ENCODE results near the gene STAG1. TPM values are rescaled to one million over a fixed set of nuclear protein-coding genes. Genes with fewer than 3 reads are reported as not detected.

The STAG1 gene
- total and polyA plus RNA-seq, 2 donors (not counting 1 experiment from before 2014, with no cell fraction given), result 23.2 to 38.6 TPM

GRCh38 chr3:136444581-136444980, 307.6 kb downstream of the STAG1 start:
- Histone ChIP-seq H3K27me3 (ENCODE audit: control insufficient read depth, insufficient read depth, low read length) (no peaks in the 10 kb centered on the region), H3K79me2 (ENCODE audit: control insufficient read depth, insufficient read depth, low read length) (no peaks in the 10 kb centered on the region), H3K4me3 (replicated peaks in 1 of 4; ENCODE audit: control extremely low read depth in 1 of 4, insufficient read depth in 1 of 4, low read depth in 3 of 4, low read length in 4 of 4) (no peak overlapping the region), H3K4me2 (ENCODE audit: extremely low read depth, insufficient read depth, low read length) (no peak overlapping the region), H3K36me3 (ENCODE audit: control insufficient read depth, insufficient read depth, low read length) (no peaks in the 10 kb centered on the region), H3K9ac (ENCODE audit: insufficient read depth, low read length) (no peak overlapping the region), H3K9me3 (ENCODE audit: control insufficient read depth, insufficient read depth, low read depth, low read length) (no peaks in the 10 kb centered on the region), H3K27ac (ENCODE audit: insufficient read depth, low read length) (no peak overlapping the region), H3K4me1 (ENCODE audit: control insufficient read depth, extremely low read depth, insufficient read depth, low read length) (no peaks in the 10 kb centered on the region), H4K20me1 (ENCODE audit: control insufficient read depth, extremely low read depth, insufficient read depth, low read length) (no peaks in the 10 kb centered on the region), H2AFZ (ENCODE audit: low read length) (no peak overlapping the region)
- TF ChIP-seq, protein P1, sequence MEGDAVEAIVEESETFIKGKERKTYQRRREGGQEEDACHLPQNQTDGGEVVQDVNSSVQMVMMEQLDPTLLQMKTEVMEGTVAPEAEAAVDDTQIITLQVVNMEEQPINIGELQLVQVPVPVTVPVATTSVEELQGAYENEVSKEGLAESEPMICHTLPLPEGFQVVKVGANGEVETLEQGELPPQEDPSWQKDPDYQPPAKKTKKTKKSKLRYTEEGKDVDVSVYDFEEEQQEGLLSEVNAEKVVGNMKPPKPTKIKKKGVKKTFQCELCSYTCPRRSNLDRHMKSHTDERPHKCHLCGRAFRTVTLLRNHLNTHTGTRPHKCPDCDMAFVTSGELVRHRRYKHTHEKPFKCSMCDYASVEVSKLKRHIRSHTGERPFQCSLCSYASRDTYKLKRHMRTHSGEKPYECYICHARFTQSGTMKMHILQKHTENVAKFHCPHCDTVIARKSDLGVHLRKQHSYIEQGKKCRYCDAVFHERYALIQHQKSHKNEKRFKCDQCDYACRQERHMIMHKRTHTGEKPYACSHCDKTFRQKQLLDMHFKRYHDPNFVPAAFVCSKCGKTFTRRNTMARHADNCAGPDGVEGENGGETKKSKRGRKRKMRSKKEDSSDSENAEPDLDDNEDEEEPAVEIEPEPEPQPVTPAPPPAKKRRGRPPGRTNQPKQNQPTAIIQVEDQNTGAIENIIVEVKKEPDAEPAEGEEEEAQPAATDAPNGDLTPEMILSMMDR (conservative IDR thresholded peaks at IDR 0.05 in 1 of 2, IDR thresholded peaks at IDR 0.05 in 1 of 2; ENCODE audit: low read depth in 1 of 2, low read length in 2 of 2), result no peak
- no peak for TF ChIP-seq EZH2 (IDR thresholded peaks at IDR 0.05; ENCODE audit: low read length, missing control alignments)
- DNase-seq (ENCODE audit: low read depth in 2 of 2), result peak in 1 of 2 donors; percentile 59

DNA sequence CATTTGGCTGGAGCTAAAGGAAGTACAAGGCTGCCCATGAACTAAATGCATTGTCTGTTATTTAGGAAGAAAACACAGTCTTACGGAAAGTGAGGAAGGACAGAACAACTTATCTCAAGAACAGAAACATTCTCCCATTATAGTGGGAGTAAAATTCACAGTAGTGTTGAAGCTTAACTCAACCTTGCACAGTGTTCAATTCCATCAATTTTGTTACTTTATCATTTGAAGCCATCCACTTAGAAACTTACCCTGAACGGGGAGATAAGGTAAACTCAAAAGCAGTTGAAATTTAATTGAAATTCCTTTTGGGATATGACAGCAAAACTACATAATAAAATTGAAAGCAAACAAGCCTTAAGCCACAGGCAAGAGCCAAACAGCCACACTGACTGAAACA, 315.1 kb downstream of the STAG1 start:
- no peak for TF ChIP-seq EZH2 (IDR thresholded peaks at IDR 0.05; ENCODE audit: low read length, missing control alignments)
- TF ChIP-seq, protein P1 (conservative IDR thresholded peaks at IDR 0.05 in 1 of 2, IDR thresholded peaks at IDR 0.05 in 1 of 2; ENCODE audit: low read depth in 1 of 2, low read length in 2 of 2), result no peak
- Histone ChIP-seq H4K20me1 (ENCODE audit: control insufficient read depth, extremely low read depth, insufficient read depth, low read length) (no peaks in the 10 kb centered on the region), H3K36me3 (ENCODE audit: control insufficient read depth, insufficient read depth, low read length) (no peaks in the 10 kb centered on the region), H3K27me3 (ENCODE audit: control insufficient read depth, insufficient read depth, low read length) (no peaks in the 10 kb centered on the region), H3K9me3 (ENCODE audit: control insufficient read depth, insufficient read depth, low read depth, low read length) (no peaks in the 10 kb centered on the region), H3K9ac (ENCODE audit: insufficient read depth, low read length) (no peak overlapping the region), H3K4me3 (replicated peaks in 1 of 4; ENCODE audit: control extremely low read depth in 1 of 4, insufficient read depth in 1 of 4, low read depth in 3 of 4, low read length in 4 of 4) (no peak overlapping the region), H3K4me1 (ENCODE audit: control insufficient read depth, extremely low read depth, insufficient read depth, low read length) (no peaks in the 10 kb centered on the region), H3K27ac (ENCODE audit: insufficient read depth, low read length) (no peak overlapping the region), H3K4me2 (ENCODE audit: extremely low read depth, insufficient read depth, low read length) (no peak overlapping the region), H3K79me2 (ENCODE audit: control insufficient read depth, insufficient read depth, low read length) (no peaks in the 10 kb centered on the region), H2AFZ (ENCODE audit: low read length) (no peak overlapping the region)
- DNase-seq (ENCODE audit: low read depth in 2 of 2), result no peak

DNA sequence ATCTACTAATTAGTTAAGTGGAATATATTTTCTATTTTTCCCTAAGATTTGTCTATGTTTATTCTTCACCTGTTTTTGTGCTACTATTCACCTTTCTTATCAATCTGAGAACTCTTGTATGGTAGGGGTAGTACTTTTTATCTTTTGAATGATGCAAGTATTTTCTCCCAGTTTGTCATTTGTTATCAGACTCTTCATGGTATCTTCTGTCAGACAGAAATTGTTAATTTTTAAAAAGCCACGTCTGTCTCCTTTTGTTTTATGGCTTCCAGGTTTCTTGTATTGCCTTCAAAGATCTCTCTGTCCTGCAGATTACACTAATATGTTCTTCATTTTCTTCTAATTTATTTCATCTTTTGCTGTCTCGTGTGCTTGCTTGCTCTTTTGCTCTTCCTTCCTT, 317.7 kb downstream of the STAG1 start:
- H3K79me2 ChIP-seq (ENCODE audit: control insufficient read depth, insufficient read depth, low read length), result no peaks in the 10 kb centered on the region
- H3K27me3 ChIP-seq (ENCODE audit: control insufficient read depth, insufficient read depth, low read length), result no peaks in the 10 kb centered on the region
- H3K4me3 ChIP-seq (replicated peaks in 1 of 4; ENCODE audit: control extremely low read depth in 1 of 4, insufficient read depth in 1 of 4, low read depth in 3 of 4, low read length in 4 of 4), result no peak overlapping the region
- TF ChIP-seq, protein P1 (conservative IDR thresholded peaks at IDR 0.05 in 1 of 2, IDR thresholded peaks at IDR 0.05 in 1 of 2; ENCODE audit: low read depth in 1 of 2, low read length in 2 of 2), result no peak
- TF ChIP-seq EZH2 (IDR thresholded peaks at IDR 0.05; ENCODE audit: low read length, missing control alignments), result no peak
- H3K9ac ChIP-seq (ENCODE audit: insufficient read depth, low read length), result no peak overlapping the region
- no peak overlapping the region for H3K27ac ChIP-seq (ENCODE audit: insufficient read depth, low read length)
- H2AFZ ChIP-seq (ENCODE audit: low read length), result no peak overlapping the region
- no peaks in the 10 kb centered on the region for H4K20me1 ChIP-seq (ENCODE audit: control insufficient read depth, extremely low read depth, insufficient read depth, low read length)
- no peaks in the 10 kb centered on the region for H3K9me3 ChIP-seq (ENCODE audit: control insufficient read depth, insufficient read depth, low read depth, low read length)
- no peak for DNase-seq (ENCODE audit: low read depth in 2 of 2)
- H3K4me1 ChIP-seq (ENCODE audit: control insufficient read depth, extremely low read depth, insufficient read depth, low read length), result no peaks in the 10 kb centered on the region
- H3K36me3 ChIP-seq (ENCODE audit: control insufficient read depth, insufficient read depth, low read length), result no peaks in the 10 kb centered on the region
- no peak overlapping the region for H3K4me2 ChIP-seq (ENCODE audit: extremely low read depth, insufficient read depth, low read length)

Measured in fibroblast of lung (primary cell).